IMR-90 (cell line): ENCODE results near the gene IFNGR1. TPM values are rescaled to one million over a fixed set of nuclear protein-coding genes. Genes with fewer than 3 reads are reported as not detected.
"Not testable (repeated sequence)": the region's sequence is repeated elsewhere in the genome, so short reads cannot be mapped to it uniquely, and the experiment has no call there.

Source experiments
- ATAC-seq: fragments of 200-7000 bp; cut with Tn5 transposase; 2 replicates; pipeline ENCODE4 v1.9.1; 2020; ENCODE audit warnings: low read depth, mild to moderate bottlenecking, moderate library complexity
- BruUV-seq: library from RNA; stranded (reverse); fragments of 400-500 nt; replicated peaks from 2 replicates; lab custom pipeline; 2021; lab: Mats Ljungman, UMichigan
- CTCF ChIA-PET: fragments of 300-600 bp; formaldehyde crosslinking; extraction: SDS; loops from one replicate; lab custom pipeline; 2021; ENCODE audit warnings: antibody characterized with exemption; lab: Yijun Ruan, JAX
- POLR2A ChIA-PET: fragments of 300-600 bp; sonication (Branson Sonifier 250); formaldehyde crosslinking; loops from one replicate; lab custom pipeline; 2022; ENCODE audit warnings: antibody characterized with exemption; ENCODE audit not compliant: unreplicated experiment; lab: Charles Lee
- DNase-seq: peaks from one replicate; pipeline ENCODE4 v3.0.0; 2013
- H2AFZ ChIP-seq: replicated peaks from 2 replicates; pipeline ENCODE3; 2013; ENCODE audit warnings: low read length, mild to moderate bottlenecking; ENCODE audit not compliant: poor library complexity
- H2AK5ac ChIP-seq: 2 replicates; pipeline ENCODE4 v1.6.1; 2013; ENCODE audit warnings: low read depth, low read length, inconsistent platforms
- H2AK9ac ChIP-seq: replicated peaks from 2 replicates; pipeline ENCODE3; 2013; ENCODE audit warnings: mild to moderate bottlenecking, low read depth, low read length, moderate library complexity; ENCODE audit not compliant: poor library complexity
- H2BK120ac ChIP-seq: 2 replicates; pipeline ENCODE4 v1.6.1; 2013; ENCODE audit warnings: low read depth, low read length, inconsistent platforms
- H2BK15ac ChIP-seq: 3 replicates; pipeline ENCODE4 v1.6.1; 2013; ENCODE audit warnings: low read depth, low read length, inconsistent platforms
- H2BK20ac ChIP-seq: 2 replicates; pipeline ENCODE4 v1.6.1; 2013; ENCODE audit warnings: low read depth, mild to moderate bottlenecking, inconsistent platforms, low read length, moderate library complexity
- H2BK5ac ChIP-seq: 2 replicates; pipeline ENCODE4 v1.6.1; 2013; ENCODE audit warnings: mild to moderate bottlenecking, low read depth, low read length, inconsistent platforms; ENCODE audit not compliant: poor library complexity, severe bottlenecking
- H3K14ac ChIP-seq: replicated peaks from 2 replicates; pipeline ENCODE4 v1.6.1; 2013; ENCODE audit warnings: low read depth, low read length, inconsistent platforms
- H3K18ac ChIP-seq: 2 replicates; pipeline ENCODE4 v1.6.1; 2013; ENCODE audit warnings: low read depth, low read length, control low read depth
- H3K23ac ChIP-seq: 2 replicates; pipeline ENCODE4 v1.6.1; 2013; ENCODE audit warnings: low read depth, low read length, inconsistent platforms
- H3K27ac ChIP-seq: 2 replicates; pipeline ENCODE4 v1.5.1; 2013; ENCODE audit warnings: mild to moderate bottlenecking, control low read depth, low read length; ENCODE audit not compliant: insufficient read depth
- H3K27me3 ChIP-seq: 2 replicates; pipeline ENCODE4 v1.6.1; 2013; ENCODE audit warnings: low read length; ENCODE audit not compliant: control insufficient read depth, insufficient read depth
- H3K36me3 ChIP-seq: 2 replicates; pipeline ENCODE4 v1.6.1; 2013; ENCODE audit warnings: low read length, mixed read lengths; ENCODE audit not compliant: control insufficient read depth, insufficient read depth
- H3K4ac ChIP-seq: 2 replicates; pipeline ENCODE4 v1.6.1; 2013; ENCODE audit warnings: low read depth, low read length, inconsistent platforms
- H3K4me1 ChIP-seq: 2 replicates; pipeline ENCODE4 v1.6.1; 2013; ENCODE audit warnings: low read length, mixed read lengths; ENCODE audit not compliant: control insufficient read depth, insufficient read depth
- H3K4me2 ChIP-seq: 2 replicates; pipeline ENCODE4 v1.6.1; 2013; ENCODE audit warnings: low read depth, mild to moderate bottlenecking, control low read depth, low read length, moderate library complexity
- H3K4me3 ChIP-seq: 2 replicates; pipeline ENCODE4 v1.5.1; 2013; ENCODE audit warnings: low read depth, mild to moderate bottlenecking, control low read depth, low read length, moderate library complexity; ENCODE audit not compliant: insufficient read depth
- H3K56ac ChIP-seq: 2 replicates; pipeline ENCODE4 v1.6.1; 2013; ENCODE audit warnings: low read length, inconsistent platforms; ENCODE audit not compliant: insufficient read depth; ENCODE audit errors: extremely low read depth
- H3K79me1 ChIP-seq, 2 experiments: 2 replicates each; pipeline ENCODE4 v1.6.1; 2013; ENCODE audit warnings: low read length in 2 of 2, inconsistent platforms in 1 of 2, low read depth in 1 of 2
- H3K9ac ChIP-seq: 2 replicates; pipeline ENCODE4 v1.6.1; 2013; ENCODE audit warnings: low read depth, low read length, control low read depth
- H3K9me1 ChIP-seq: 2 replicates; pipeline ENCODE4 v1.6.1; 2013; ENCODE audit warnings: low read length, inconsistent platforms; ENCODE audit not compliant: insufficient read depth
- H3K9me3 ChIP-seq: 2 replicates; pipeline ENCODE4 v1.6.1; 2013; ENCODE audit warnings: low read length; ENCODE audit not compliant: control insufficient read depth, insufficient read depth
- H4K20me1 ChIP-seq: 2 replicates; pipeline ENCODE4 v1.6.1; 2013; ENCODE audit warnings: low read length, inconsistent platforms; ENCODE audit not compliant: insufficient read depth
- H4K5ac ChIP-seq: 2 replicates; pipeline ENCODE4 v1.6.1; 2013; ENCODE audit warnings: mild to moderate bottlenecking, low read depth, low read length, control low read depth
- H4K8ac ChIP-seq, 2 experiments: 2 replicates each; pipeline ENCODE4 v1.6.1; 2013; ENCODE audit warnings: low read depth in 2 of 2, low read length in 2 of 2, control low read depth in 1 of 2, inconsistent platforms in 1 of 2
- H4K91ac ChIP-seq: 2 replicates; pipeline ENCODE4 v1.6.1; 2013; ENCODE audit warnings: low read depth, low read length, inconsistent platforms; ENCODE audit not compliant: insufficient read depth
- WGBS, 2 experiments: methylation state at CpG; one replicate each; pipeline versions ENCODE4 v1.1.5 to v1.1.7; 2013; ENCODE audit warnings: missing lambda C conversion rate in 2 of 2; ENCODE audit not compliant: insufficient read length in 1 of 2; ENCODE audit errors: extremely low coverage in 2 of 2; 5-methylcytosine and 5-hydroxymethylcytosine counted together
- dilution Hi-C: fragments of 300-500 bp; cut with HindIII; formaldehyde crosslinking; loops from one replicate; pipeline ENCODE4 v1.14.3; 2018; ENCODE audit warnings: low sequenced_read_pairs; ENCODE audit not compliant: unreplicated experiment
- in situ Hi-C: fragments of 300-500 bp; cut with MboI; formaldehyde crosslinking; loops from 3 replicates; pipeline ENCODE4 v1.14.3; 2019; ENCODE audit warnings: low sequenced_read_pairs, inconsistent platforms, mixed read lengths
- intact Hi-C: fragments of 100-400 bp; cut with micrococcal nuclease; formaldehyde crosslinking; loops from 2 replicates; pipeline ENCODE4 v1.10.0; 2022
- polyA plus RNA-seq, 3 experiments: library from polyadenylated mRNA; depleted of rRNA; stranded (reverse); fragments of >200 nt; gene quantifications; 2 replicates each; pipeline ENCODE4 v1.2.3, GENCODE V29; 2012; ENCODE audit warnings: low replicate concordance in 1 of 3
- total RNA-seq: library from RNA; depleted of rRNA; stranded (reverse); fragments of >200 nt; gene quantifications from 2 replicates; pipeline ENCODE4 v1.2.3, GENCODE V29; 2012

The IFNGR1 gene
- total and polyA plus RNA-seq, 2 of the 4 experiments (the other 2 are of a cell fraction), result 19.1 to 25.6 TPM

DNA sequence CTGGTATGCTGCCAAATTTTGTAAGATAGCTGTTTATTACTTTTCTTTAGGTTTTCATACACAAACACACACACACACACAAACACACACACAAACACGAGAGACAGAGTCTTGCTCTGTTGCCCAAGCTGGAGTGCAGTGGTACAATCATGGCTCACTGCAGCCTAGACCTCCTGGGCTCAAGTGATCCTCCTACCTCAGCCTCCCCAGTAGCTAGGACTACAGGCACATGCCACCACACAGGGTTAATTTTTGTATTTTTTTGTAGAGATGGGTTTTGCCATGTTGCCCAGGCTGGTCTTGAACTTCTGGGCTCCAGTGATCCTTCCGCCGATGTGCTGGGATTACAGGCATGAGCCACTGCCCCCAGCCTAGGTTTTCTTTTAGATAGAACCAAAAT is 3.6 kb downstream of the IFNGR1 start:
- H3K4me3 ChIP-seq, H4K91ac ChIP-seq, H2BK5ac ChIP-seq, BruUV-seq, H4K8ac ChIP-seq, CTCF ChIA-PET, H3K23ac ChIP-seq, H4K5ac ChIP-seq, H3K36me3 ChIP-seq, H2BK15ac ChIP-seq, ATAC-seq, intact Hi-C loops, H3K4me2 ChIP-seq, in situ Hi-C loops, H3K9me1 ChIP-seq, H3K18ac ChIP-seq, H2BK20ac ChIP-seq, H2BK120ac ChIP-seq, POLR2A ChIA-PET, H3K56ac ChIP-seq, H3K27me3 ChIP-seq, H3K27ac ChIP-seq, H2AK5ac ChIP-seq, dilution Hi-C loops, H3K14ac ChIP-seq, H2AFZ ChIP-seq, H3K4me1 ChIP-seq, H3K9ac ChIP-seq, H3K9me3 ChIP-seq, H2AK9ac ChIP-seq, DNase-seq, H3K4ac ChIP-seq: not testable (repeated sequence)
- H4K20me1 ChIP-seq, result peaks cover 39% of the 10 kb centered on the region
- no CpG with 5 or more reads among the region's 3 CpGs for WGBS, 2 experiments
- peaks cover 27 to 50% of the 10 kb centered on the region in 2 experiments for H3K79me1 ChIP-seq
